GM15510 (cell line): ENCODE results near the gene MGAT4A.

Experiments
- POLR2A ChIP-seq: IDR thresholded peaks from 3 replicates; pipeline ENCODE4 v1.6.1; 2011; ENCODE audit warnings: borderline replicate concordance; ENCODE audit not compliant: insufficient read length; ENCODE audit errors: extremely low read depth

Gene MGAT4A

DNA sequence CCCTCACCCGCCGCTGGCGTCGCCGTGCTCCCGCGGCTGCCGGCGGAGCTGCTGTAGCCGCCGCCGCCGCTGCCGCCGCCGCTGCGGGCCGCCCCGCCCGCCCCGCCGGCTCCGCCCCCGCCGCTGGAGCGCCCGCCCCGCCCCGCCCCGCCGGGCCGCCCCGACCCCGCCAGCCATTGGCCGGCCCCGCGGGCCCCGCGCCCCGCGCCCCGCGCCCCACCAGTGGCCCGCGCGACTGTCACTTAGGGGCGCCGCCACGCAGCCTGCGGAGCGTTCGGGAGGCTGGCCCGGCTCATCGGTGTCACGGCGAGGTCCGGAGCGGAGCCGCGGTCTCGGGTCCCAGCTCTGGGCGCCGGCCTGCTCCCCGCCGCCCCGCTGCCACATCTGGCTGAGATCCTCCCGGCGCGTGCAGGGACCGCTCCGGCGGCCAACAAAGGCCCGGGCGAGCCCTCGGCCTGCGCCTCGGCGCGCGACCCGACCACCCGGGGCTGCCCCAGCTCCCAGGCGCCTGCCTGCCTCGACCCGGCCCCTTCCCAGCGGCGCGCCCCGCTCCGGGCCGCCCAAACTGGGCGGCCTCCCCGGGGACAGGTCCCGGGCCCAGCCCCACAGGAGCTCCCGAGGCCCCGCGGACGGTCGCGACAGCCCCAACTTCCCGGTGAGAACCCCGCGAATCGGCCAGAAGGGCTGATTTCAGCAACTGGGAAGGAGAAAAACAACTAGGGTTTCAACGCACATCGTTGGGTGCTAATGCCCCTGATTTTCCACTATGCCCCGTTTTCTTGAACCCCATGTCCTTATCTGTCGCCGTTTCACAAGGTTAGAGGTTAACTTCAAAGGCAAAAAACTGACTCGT lies at the start of gene MGAT4A:
Gene MGAT4A (minus strand): TSS at position 92 of the 853 bp plus-strand sequence. CDS start 4,800 bp downstream, outside the sequence.
- peak; percentile 70 for TF ChIP-seq POLR2A

GRCh38 chr2:98778741-98779483 lies 48.0 kb upstream of the MGAT4A start:
- no peak for TF ChIP-seq POLR2A

GRCh38 chr2:98778151-98778550 lies 47.2 kb upstream of the MGAT4A start:
- TF ChIP-seq POLR2A, result no peak

- TF ChIP-seq POLR2A, result no peak
These were observed 46.8 kb upstream of the MGAT4A start for GRCh38 chr2:98777710-98778109.

DNA sequence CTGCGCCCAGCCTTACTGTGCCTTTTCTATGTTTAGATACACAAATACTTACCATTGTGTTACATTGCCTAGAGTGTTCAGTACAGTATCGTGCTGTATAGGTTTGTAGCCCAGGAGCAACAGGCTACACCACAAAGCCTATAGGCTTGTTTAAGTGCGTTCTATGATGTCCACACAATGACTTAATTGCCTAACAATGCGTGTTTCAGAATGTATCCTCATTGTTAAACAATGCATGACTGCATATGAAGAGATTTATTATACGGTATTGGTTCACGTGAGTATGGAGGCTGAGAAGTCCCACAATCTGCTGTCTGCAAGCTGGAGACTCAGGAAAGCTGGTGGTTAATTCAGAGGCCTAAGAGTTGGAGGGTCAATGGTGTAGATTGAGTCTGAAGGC lies 46.1 kb upstream of the MGAT4A start:
- no peak for TF ChIP-seq POLR2A

- TF ChIP-seq POLR2A, result no peak
These were observed 45.2 kb upstream of the MGAT4A start for GRCh38 chr2:98776136-98776535.

DNA sequence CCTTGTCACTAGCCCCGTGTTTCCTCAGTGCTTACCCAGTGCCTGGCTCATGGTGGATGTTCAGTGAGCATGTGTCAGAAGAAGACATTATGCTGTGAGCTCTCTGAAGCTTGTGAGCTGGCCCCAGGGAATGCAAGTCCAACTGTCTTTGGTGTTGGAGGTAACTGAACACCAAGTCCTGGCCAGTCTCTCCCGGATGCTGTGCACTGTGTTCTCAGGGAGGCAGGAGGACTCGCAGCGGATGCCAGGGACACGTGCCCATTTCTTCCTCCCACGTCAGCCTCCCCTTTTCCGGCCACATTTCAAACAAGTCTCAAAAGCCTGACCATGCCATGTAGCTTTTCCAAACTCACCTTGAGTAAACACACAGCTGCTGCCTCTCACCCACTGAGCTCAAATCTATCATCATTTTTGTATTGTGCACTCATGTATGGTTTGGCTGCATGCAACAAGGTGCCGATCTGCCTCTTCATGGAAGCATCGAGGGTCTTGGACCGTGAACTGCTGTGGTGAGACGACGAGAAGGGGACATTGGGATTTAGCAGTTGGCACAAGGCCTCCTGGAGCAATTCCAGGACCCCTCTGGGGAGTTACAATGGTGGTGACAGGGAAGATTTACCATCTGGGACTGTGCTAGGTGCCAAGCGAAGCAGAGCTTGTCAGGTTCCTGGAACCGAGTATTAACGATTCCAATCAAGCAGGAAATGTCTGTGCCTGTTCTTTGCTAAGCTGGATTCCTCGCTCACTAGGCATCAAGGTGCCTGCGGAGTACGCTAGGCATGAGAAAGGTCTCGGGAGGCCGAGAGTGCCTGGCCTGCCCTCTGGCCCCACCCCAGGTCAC lies 44.4 kb upstream of the MGAT4A start:
- TF ChIP-seq POLR2A, result no peak

GRCh38 chr2:98773907-98774306 lies 43.0 kb upstream of the MGAT4A start:
- TF ChIP-seq POLR2A, result no peak

- TF ChIP-seq POLR2A, result no peak
These were observed 42.2 kb upstream of the MGAT4A start for GRCh38 chr2:98773169-98773568.

GRCh38 chr2:98772536-98772935 lies 41.6 kb upstream of the MGAT4A start:
- no peak for TF ChIP-seq POLR2A

- TF ChIP-seq POLR2A, result no peak
These were observed 41.0 kb upstream of the MGAT4A start for GRCh38 chr2:98771721-98772524.

DNA sequence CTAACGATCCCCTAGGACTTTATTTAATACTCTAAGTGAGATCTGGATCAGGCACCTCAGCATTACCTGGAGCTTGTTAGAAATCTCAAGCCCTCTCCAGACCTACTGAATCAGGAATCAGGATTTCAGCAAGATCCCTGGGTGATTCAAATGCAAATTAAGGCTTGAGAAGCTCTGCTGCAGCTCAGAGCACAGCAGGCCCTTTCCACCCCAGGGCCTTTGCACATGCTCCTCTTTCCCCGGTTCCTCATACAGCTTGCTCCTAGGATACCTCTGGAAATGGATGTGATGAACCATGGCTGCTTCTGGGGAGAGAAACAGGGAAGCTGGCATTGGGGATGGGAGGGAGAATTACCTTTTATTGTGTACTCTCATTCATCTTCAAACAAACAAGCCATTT lies 40.3 kb upstream of the MGAT4A start:
- TF ChIP-seq POLR2A, result no peak

DNA sequence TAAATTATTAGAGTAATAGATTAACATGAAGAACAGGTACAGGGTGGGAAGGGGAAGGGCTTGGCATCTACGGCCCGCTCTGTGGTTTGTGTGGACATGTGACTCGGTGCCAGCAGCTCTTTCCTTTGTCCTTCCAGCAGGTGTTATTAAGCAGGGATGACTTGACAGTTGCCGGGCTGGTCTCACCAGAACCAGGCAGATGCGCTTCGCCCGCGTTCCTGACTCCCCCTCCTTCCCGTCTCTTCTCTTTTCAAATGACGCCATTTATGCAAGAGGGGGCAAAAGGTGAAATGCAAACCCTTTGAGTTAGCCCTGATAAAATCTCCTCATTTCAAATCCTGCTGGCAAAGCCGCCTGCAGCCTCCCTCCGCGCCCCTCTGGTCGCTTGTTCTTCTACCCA lies 38.9 kb upstream of the MGAT4A start:
- TF ChIP-seq POLR2A, result no peak

DNA sequence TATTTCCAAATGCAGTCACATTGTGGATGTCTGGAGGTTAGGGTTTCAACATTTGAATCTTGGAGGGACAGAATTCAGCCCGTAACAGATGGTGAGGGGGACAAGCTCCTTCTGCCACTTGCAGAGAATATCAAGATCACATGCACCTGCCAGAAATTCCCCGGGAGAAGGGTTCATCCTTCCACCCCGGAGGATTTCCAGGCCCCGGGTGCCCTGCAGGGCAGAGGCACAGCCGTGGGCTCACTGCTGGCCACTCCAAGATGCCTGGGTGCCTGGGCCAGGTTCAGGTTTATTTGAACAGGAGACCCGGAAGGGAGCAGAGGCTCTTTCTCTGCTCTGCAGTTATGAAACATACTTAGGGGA lies 38.2 kb upstream of the MGAT4A start:
- TF ChIP-seq POLR2A, result no peak
